Kidney glomerular epithelial cell (primary cell): ENCODE measurements around the gene KMT2C.
"Not testable (repeated sequence)": the region's sequence is repeated elsewhere in the genome, so short reads cannot be mapped to it uniquely, and the experiment has no call there.

Source experiments
- DNase-seq: peaks from one replicate; lab custom pipeline; 2025; lab: John Stamatoyannopoulos, UW

KMT2C gene

GRCh38 chr7:152307902-152308301 is 127.9 kb downstream of the KMT2C start:
- no peak for DNase-seq

- not testable (repeated sequence) for DNase-seq
Observed at GRCh38 chr7:152299542-152300143, 136.2 kb downstream of the KMT2C start.

- no peak for DNase-seq
Observed at GRCh38 chr7:152292897-152293296, 142.9 kb downstream of the KMT2C start.

- DNase-seq = not testable (repeated sequence)
Observed at GRCh38 chr7:152286972-152287371, 148.8 kb downstream of the KMT2C start.

- not testable (repeated sequence) for DNase-seq
Observed at GRCh38 chr7:152286219-152286618, 149.6 kb downstream of the KMT2C start.

GRCh38 chr7:152284998-152285397 is 150.8 kb downstream of the KMT2C start:
- not testable (repeated sequence) for DNase-seq

- not testable (repeated sequence) for DNase-seq
Observed at GRCh38 chr7:152277687-152278086, 158.1 kb downstream of the KMT2C start.

GRCh38 chr7:152270427-152270826 is 165.4 kb downstream of the KMT2C start:
- DNase-seq = not testable (repeated sequence)

GRCh38 chr7:152266859-152267258 is 168.9 kb downstream of the KMT2C start:
- not testable (repeated sequence) for DNase-seq

- not testable (repeated sequence) for DNase-seq
Observed at GRCh38 chr7:152264915-152265314, 170.9 kb downstream of the KMT2C start.

- DNase-seq = not testable (repeated sequence)
Observed at GRCh38 chr7:152262146-152262545, 173.7 kb downstream of the KMT2C start.

GRCh38 chr7:152259645-152260044 is 176.2 kb downstream of the KMT2C start:
- DNase-seq = not testable (repeated sequence)

- not testable (repeated sequence) for DNase-seq
Observed at GRCh38 chr7:152247851-152248250, 188.0 kb downstream of the KMT2C start.

GRCh38 chr7:152245417-152245816 is 190.4 kb downstream of the KMT2C start:
- not testable (repeated sequence) for DNase-seq

GRCh38 chr7:152243464-152243863 is 192.3 kb downstream of the KMT2C start:
- not testable (repeated sequence) for DNase-seq

GRCh38 chr7:152241301-152241700 is 194.5 kb downstream of the KMT2C start:
- not testable (repeated sequence) for DNase-seq

- not testable (repeated sequence) for DNase-seq
Observed at GRCh38 chr7:152236306-152236705, 199.5 kb downstream of the KMT2C start.

- not testable (repeated sequence) for DNase-seq
Observed at GRCh38 chr7:152234421-152234820, 201.4 kb downstream of the KMT2C start.

- no peak for DNase-seq
Observed at GRCh38 chr7:152231089-152231488, 204.7 kb downstream of the KMT2C start.

- not testable (repeated sequence) for DNase-seq
Observed at GRCh38 chr7:152219556-152219955, 216.2 kb downstream of the KMT2C start.

GRCh38 chr7:152208766-152209165 is 227.0 kb downstream of the KMT2C start:
- DNase-seq = not testable (repeated sequence)

GRCh38 chr7:152204417-152204816 is 231.4 kb downstream of the KMT2C start:
- not testable (repeated sequence) for DNase-seq

GRCh38 chr7:152203095-152203494 is 232.7 kb downstream of the KMT2C start:
- DNase-seq = no peak

- DNase-seq = no peak
Observed at GRCh38 chr7:152202056-152202455, 233.7 kb downstream of the KMT2C start.
